ENCODE measurements around the gene UBASH3B. TPM values are rescaled to one million over a fixed set of nuclear protein-coding genes. Genes with fewer than 3 reads are reported as not detected.

The UBASH3B gene
- total RNA-seq, 2 experiments from 2014 or later, result 54.7 to 73.0 TPM

- no peaks in the 10 kb centered on the region for H3K9me3 ChIP-seq (ENCODE audit: low read length)
- no peak for DNase-seq (ENCODE audit: low spot score)
- intact Hi-C loops (cut with micrococcal nuclease; ENCODE audit: unreplicated experiment), result no loop called here
- no peak overlapping the region for H3K4me3 ChIP-seq (ENCODE audit: low read depth, low read length, poor library complexity, severe bottlenecking)
- no peaks in the 10 kb centered on the region for H4K20me1 ChIP-seq (ENCODE audit: insufficient read depth, low read length)
- H2AFZ ChIP-seq (ENCODE audit: low read length), result no peak overlapping the region
- peaks cover 7% of the 10 kb centered on the region for H3K4me1 ChIP-seq (ENCODE audit: insufficient read depth, low read length, poor library complexity, severe bottlenecking)
- no TSS peak for BruUV-seq (replicated peaks)
- TF ChIP-seq EZH2phosphoT487 (IDR thresholded peaks at IDR 0.05; ENCODE audit: borderline replicate concordance, low read depth, low read length) (no peak), CTCF (conservative IDR thresholded peaks at IDR 0.05; ENCODE audit: low read length) (no peak)
- H3K4me2 ChIP-seq (ENCODE audit: low read length), result no peak overlapping the region
- no peak overlapping the region for H3K27ac ChIP-seq (ENCODE audit: low read depth, low read length, poor library complexity, severe bottlenecking)
- POLR2A ChIA-PET, result interaction anchor here (1.1 kb wide), 1 partner anchor 156 kb away, joined by 4 read pairs; no protein-coding TSS in a partner anchor
- CTCF ChIA-PET (ENCODE audit: unreplicated experiment), result no interaction called here
- H3K9me2 ChIP-seq (ENCODE audit: insufficient read depth, low read length), result no peaks in the 10 kb centered on the region
- H3K36me3 ChIP-seq (ENCODE audit: insufficient read depth, low read length), result peaks cover 61% of the 10 kb centered on the region
- H3K79me2 ChIP-seq (ENCODE audit: insufficient read depth, low read depth, low read length), result no peaks in the 10 kb centered on the region
Measured at GRCh38 chr11:122784325-122784955, 128.9 kb downstream of the UBASH3B start.

- no TSS peak for BruUV-seq (replicated peaks)
- H3K9me3 ChIP-seq (ENCODE audit: low read length), result no peaks in the 10 kb centered on the region
- no peak overlapping the region for H3K4me3 ChIP-seq (ENCODE audit: low read depth, low read length, poor library complexity, severe bottlenecking)
- intact Hi-C loops (cut with micrococcal nuclease; ENCODE audit: unreplicated experiment), result no loop called here
- no peaks in the 10 kb centered on the region for H4K20me1 ChIP-seq (ENCODE audit: insufficient read depth, low read length)
- peaks cover 64% of the 10 kb centered on the region for H3K36me3 ChIP-seq (ENCODE audit: insufficient read depth, low read length)
- no peaks in the 10 kb centered on the region for H3K9me2 ChIP-seq (ENCODE audit: insufficient read depth, low read length)
- ChIA-PET CTCF (ENCODE audit: unreplicated experiment) (no interaction called here), POLR2A (interaction anchor here (1.1 kb wide), 1 partner anchor 156 kb away, joined by 4 read pairs; no protein-coding TSS in a partner anchor)
- DNase-seq (ENCODE audit: low spot score), result no peak
- no peak overlapping the region for H3K27ac ChIP-seq (ENCODE audit: low read depth, low read length, poor library complexity, severe bottlenecking)
- peaks cover 7% of the 10 kb centered on the region for H3K4me1 ChIP-seq (ENCODE audit: insufficient read depth, low read length, poor library complexity, severe bottlenecking)
- no peaks in the 10 kb centered on the region for H3K79me2 ChIP-seq (ENCODE audit: insufficient read depth, low read depth, low read length)
- TF ChIP-seq CTCF (conservative IDR thresholded peaks at IDR 0.05; ENCODE audit: low read length) (no peak), EZH2phosphoT487 (IDR thresholded peaks at IDR 0.05; ENCODE audit: borderline replicate concordance, low read depth, low read length) (no peak)
- H2AFZ ChIP-seq (ENCODE audit: low read length), result no peak overlapping the region
- H3K4me2 ChIP-seq (ENCODE audit: low read length), result no peak overlapping the region
Measured at GRCh38 chr11:122785031-122785541, 129.6 kb downstream of the UBASH3B start.

GRCh38 chr11:122786896-122787295 is 131.4 kb downstream of the UBASH3B start:
- Histone ChIP-seq H2AFZ (ENCODE audit: low read length) (no peak overlapping the region), H3K4me2 (ENCODE audit: low read length) (no peak overlapping the region), H4K20me1 (ENCODE audit: insufficient read depth, low read length) (no peaks in the 10 kb centered on the region), H3K36me3 (ENCODE audit: insufficient read depth, low read length) (peaks cover 66% of the 10 kb centered on the region), H3K4me3 (ENCODE audit: low read depth, low read length, poor library complexity, severe bottlenecking) (no peak overlapping the region), H3K27ac (ENCODE audit: low read depth, low read length, poor library complexity, severe bottlenecking) (no peak overlapping the region), H3K9me3 (ENCODE audit: low read length) (no peaks in the 10 kb centered on the region), H3K4me1 (ENCODE audit: insufficient read depth, low read length, poor library complexity, severe bottlenecking) (peaks cover 7% of the 10 kb centered on the region), H3K79me2 (ENCODE audit: insufficient read depth, low read depth, low read length) (no peaks in the 10 kb centered on the region), H3K9me2 (ENCODE audit: insufficient read depth, low read length) (no peaks in the 10 kb centered on the region)
- ChIA-PET CTCF (ENCODE audit: unreplicated experiment) (no interaction called here), POLR2A (interaction anchor here (0.6 to 0.7 kb wide), 2 partner anchors 16 to 167 kb away, joined by 3 to 4 read pairs; no protein-coding TSS in a partner anchor)
- intact Hi-C loops (cut with micrococcal nuclease; ENCODE audit: unreplicated experiment), result no loop called here
- no peak for TF ChIP-seq CTCF (conservative IDR thresholded peaks at IDR 0.05; ENCODE audit: low read length)
- no peak for TF ChIP-seq EZH2phosphoT487 (IDR thresholded peaks at IDR 0.05; ENCODE audit: borderline replicate concordance, low read depth, low read length)
- DNase-seq (ENCODE audit: low spot score), result no peak
- no TSS peak for BruUV-seq (replicated peaks)

Data from OCI-LY7 (cell line).